ENCODE data around the gene IL1RN. TPM values are rescaled to one million over a fixed set of nuclear protein-coding genes. Genes with fewer than 3 reads are reported as not detected.
A peak's percentile ranks its signal among the peaks of the same experiment; 100 is the strongest.

IL1RN gene
- total RNA-seq: not detected

GRCh38 chr2:113126845-113127645 is at the start of gene IL1RN:
Gene IL1RN (plus strand): TSS chr2:113127598. CDS start chr2:113127625, 27 bp downstream.

GRCh38 chr2:113173542-113174375 is 46.4 kb downstream of the IL1RN start, which contains the start of gene PSD4:
Gene PSD4 (plus strand): TSS chr2:113173971. CDS start chr2:113182457, 8,486 bp downstream.

Small RNA genes lying within 50 kb of the gene (small RNA-seq; reads per million reads assigned to genes)
- 0.28 reads per million, percentile 16 among the genes with 10 or more reads in this experiment for gene RNU6-1180P

Other genes with a start within 250 kb of the IL1RN start
- not detected for gene IL37, start 216.4 kb upstream of the IL1RN start, total RNA-seq
- gene IL36G, start 149.6 kb upstream of the IL1RN start, total RNA-seq: not detected
- not detected for gene IL36A, start 122.1 kb upstream of the IL1RN start, total RNA-seq
- not detected for gene IL36B, start 74.7 kb upstream of the IL1RN start, total RNA-seq
- not detected for gene IL36RN, start 68.4 kb upstream of the IL1RN start, total RNA-seq
- gene IL1F10, start 59.6 kb upstream of the IL1RN start, total RNA-seq: not detected
- 4.4 TPM for gene PSD4, start 46.4 kb downstream of the IL1RN start, total RNA-seq
- 0.69 TPM for gene PAX8, start 151.3 kb downstream of the IL1RN start, total RNA-seq